ENCODE measurements around the gene ITIH5.

ITIH5 gene

GRCh38 chr10:7545261-7545660 is 121.5 kb downstream of the ITIH5 start:
- no peak overlapping the region for H2BK12ac ChIP-seq (ENCODE audit: low read length)
- H3K9ac ChIP-seq (ENCODE audit: low read depth, low read length, poor library complexity): no peak overlapping the region
- H3K36me3 ChIP-seq (replicated peaks in 1 of 2; ENCODE audit: control insufficient read depth in 2 of 2, insufficient read depth in 2 of 2, low read length in 2 of 2): no peaks in the 10 kb centered on the region
- H2AK5ac ChIP-seq (ENCODE audit: low read depth, low read length): no peak overlapping the region
- H3K4me2 ChIP-seq (ENCODE audit: insufficient read depth, low read length, poor library complexity, severe bottlenecking): no peak overlapping the region
- H3K27me3 ChIP-seq (ENCODE audit: control insufficient read depth in 3 of 3, insufficient read depth in 3 of 3, low read depth in 1 of 3, low read length in 3 of 3): no peaks in the 10 kb centered on the region
- no peak overlapping the region for H2BK120ac ChIP-seq (ENCODE audit: low read depth, low read length)
- H3K9me3 ChIP-seq (replicated peaks in 1 of 2; ENCODE audit: control insufficient read depth in 2 of 2, insufficient read depth in 1 of 2, low read depth in 1 of 2, low read length in 2 of 2): no peaks in the 10 kb centered on the region
- WGBS, 2 donors (ENCODE audit: extremely low coverage in 2 of 2, insufficient read length in 2 of 2, insufficient replicate concordance in 1 of 2): no CpG with 5 or more reads among the region's 4 CpGs
- H3K18ac ChIP-seq (ENCODE audit: low read length): no peak overlapping the region
- no peak overlapping the region for H4K91ac ChIP-seq (ENCODE audit: low read depth, low read length, poor library complexity)
- H4K8ac ChIP-seq (ENCODE audit: low read depth, low read length): no peak overlapping the region
- H2AFZ ChIP-seq (ENCODE audit: low read length): no peak overlapping the region
- H3K27ac ChIP-seq (replicated peaks; ENCODE audit: low read length): no peak overlapping the region
- no peak overlapping the region for H2BK15ac ChIP-seq (ENCODE audit: low read length)
- H3K4me1 ChIP-seq (ENCODE audit: control insufficient read depth in 2 of 2, insufficient read depth in 1 of 2, low read depth in 1 of 2, low read length in 2 of 2): peaks cover 3 to 10% of the 10 kb centered on the region in 2 donors
- H3K4ac ChIP-seq (ENCODE audit: low read length): no peak overlapping the region
- H3K79me1 ChIP-seq (ENCODE audit: low read depth, low read length): no peaks in the 10 kb centered on the region
- H3K23ac ChIP-seq (ENCODE audit: low read depth, low read length, poor library complexity): no peak overlapping the region
- no peak overlapping the region for H3K14ac ChIP-seq (ENCODE audit: low read length)
- no peak overlapping the region for H2BK5ac ChIP-seq (ENCODE audit: low read length)
- H3K4me3 ChIP-seq (ENCODE audit: low read length in 2 of 2): no peak overlapping the region
- no peak for DNase-seq (ENCODE audit: low spot score)

DNA sequence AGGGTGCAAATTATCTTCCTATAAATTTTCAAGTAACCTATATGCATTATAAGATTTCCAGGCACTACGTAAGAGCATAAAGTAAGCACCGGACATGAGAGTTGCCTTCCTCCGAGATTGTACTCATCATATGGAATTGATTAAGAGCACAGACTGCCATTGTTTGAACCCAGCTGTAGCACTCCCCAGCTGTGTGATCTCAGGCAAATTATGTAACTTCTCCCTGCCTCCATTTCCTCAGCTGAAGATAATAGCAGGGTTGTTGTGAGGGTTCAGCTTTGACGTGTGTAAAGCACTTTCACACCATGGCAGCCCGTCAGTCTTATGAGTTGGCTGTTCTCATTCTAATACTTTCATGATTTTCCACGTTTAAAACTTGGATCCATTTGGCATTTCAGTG is 122.6 kb downstream of the ITIH5 start:
- H3K4me1 ChIP-seq (ENCODE audit: control insufficient read depth in 2 of 2, insufficient read depth in 1 of 2, low read depth in 1 of 2, low read length in 2 of 2): peaks cover 3 to 10% of the 10 kb centered on the region in 2 donors
- H3K79me1 ChIP-seq (ENCODE audit: low read depth, low read length): no peaks in the 10 kb centered on the region
- no peak overlapping the region for H3K4me2 ChIP-seq (ENCODE audit: insufficient read depth, low read length, poor library complexity, severe bottlenecking)
- H2BK15ac ChIP-seq (ENCODE audit: low read length): no peak overlapping the region
- H3K4me3 ChIP-seq (ENCODE audit: low read length in 2 of 2): no peak overlapping the region
- no peak overlapping the region for H2BK12ac ChIP-seq (ENCODE audit: low read length)
- H4K8ac ChIP-seq (ENCODE audit: low read depth, low read length): no peak overlapping the region
- no peaks in the 10 kb centered on the region for H3K36me3 ChIP-seq (replicated peaks in 1 of 2; ENCODE audit: control insufficient read depth in 2 of 2, insufficient read depth in 2 of 2, low read length in 2 of 2)
- no peak for DNase-seq (ENCODE audit: low spot score)
- no peak overlapping the region for H4K91ac ChIP-seq (ENCODE audit: low read depth, low read length, poor library complexity)
- H3K23ac ChIP-seq (ENCODE audit: low read depth, low read length, poor library complexity): no peak overlapping the region
- H2AFZ ChIP-seq (ENCODE audit: low read length): no peak overlapping the region
- H3K27me3 ChIP-seq (ENCODE audit: control insufficient read depth in 3 of 3, insufficient read depth in 3 of 3, low read depth in 1 of 3, low read length in 3 of 3): no peaks in the 10 kb centered on the region
- no peak overlapping the region for H3K14ac ChIP-seq (ENCODE audit: low read length)
- H3K27ac ChIP-seq (replicated peaks; ENCODE audit: low read length): no peak overlapping the region
- H2BK5ac ChIP-seq (ENCODE audit: low read length): no peak overlapping the region
- no peak overlapping the region for H3K4ac ChIP-seq (ENCODE audit: low read length)
- no peak overlapping the region for H3K18ac ChIP-seq (ENCODE audit: low read length)
- H3K9ac ChIP-seq (ENCODE audit: low read depth, low read length, poor library complexity): no peak overlapping the region
- no peak overlapping the region for H2BK120ac ChIP-seq (ENCODE audit: low read depth, low read length)
- H2AK5ac ChIP-seq (ENCODE audit: low read depth, low read length): no peak overlapping the region
- H3K9me3 ChIP-seq (replicated peaks in 1 of 2; ENCODE audit: control insufficient read depth in 2 of 2, insufficient read depth in 1 of 2, low read depth in 1 of 2, low read length in 2 of 2): no peaks in the 10 kb centered on the region
- no CpG with 5 or more reads among the region's 6 CpGs for WGBS, 2 donors (ENCODE audit: extremely low coverage in 2 of 2, insufficient read length in 2 of 2, insufficient replicate concordance in 1 of 2)

GRCh38 chr10:7542189-7542914 is 124.4 kb downstream of the ITIH5 start:
- Histone ChIP-seq H2BK5ac (ENCODE audit: low read length) (no peak overlapping the region), H2BK12ac (ENCODE audit: low read length) (no peak overlapping the region), H3K27me3 (ENCODE audit: control insufficient read depth in 3 of 3, insufficient read depth in 3 of 3, low read depth in 1 of 3, low read length in 3 of 3) (no peaks in the 10 kb centered on the region), H2AK5ac (ENCODE audit: low read depth, low read length) (no peak overlapping the region), H3K4me1 (ENCODE audit: control insufficient read depth in 2 of 2, insufficient read depth in 1 of 2, low read depth in 1 of 2, low read length in 2 of 2) (peaks cover 3 to 10% of the 10 kb centered on the region in 2 donors), H3K14ac (ENCODE audit: low read length) (no peak overlapping the region), H2BK120ac (ENCODE audit: low read depth, low read length) (no peak overlapping the region), H3K4me2 (ENCODE audit: insufficient read depth, low read length, poor library complexity, severe bottlenecking) (no peak overlapping the region), H3K36me3 (replicated peaks in 1 of 2; ENCODE audit: control insufficient read depth in 2 of 2, insufficient read depth in 2 of 2, low read length in 2 of 2) (no peaks in the 10 kb centered on the region), H3K9ac (ENCODE audit: low read depth, low read length, poor library complexity) (no peak overlapping the region), H3K27ac (replicated peaks; ENCODE audit: low read length) (no peak overlapping the region), H2BK15ac (ENCODE audit: low read length) (no peak overlapping the region), H2AFZ (ENCODE audit: low read length) (no peak overlapping the region), H3K79me1 (ENCODE audit: low read depth, low read length) (no peaks in the 10 kb centered on the region), H3K9me3 (replicated peaks in 1 of 2; ENCODE audit: control insufficient read depth in 2 of 2, insufficient read depth in 1 of 2, low read depth in 1 of 2, low read length in 2 of 2) (no peaks in the 10 kb centered on the region), H3K4me3 (ENCODE audit: low read length in 2 of 2) (no peak overlapping the region), H4K8ac (ENCODE audit: low read depth, low read length) (no peak overlapping the region), H3K4ac (ENCODE audit: low read length) (no peak overlapping the region), H3K18ac (ENCODE audit: low read length) (peak overlapping the region; percentile 30), H3K23ac (ENCODE audit: low read depth, low read length, poor library complexity) (no peak overlapping the region), H4K91ac (ENCODE audit: low read depth, low read length, poor library complexity) (no peak overlapping the region)
- no CpG with 5 or more reads among the region's 6 CpGs for WGBS, 2 donors (ENCODE audit: extremely low coverage in 2 of 2, insufficient read length in 2 of 2, insufficient replicate concordance in 1 of 2)
- no peak for DNase-seq (ENCODE audit: low spot score)

- H2BK5ac ChIP-seq (ENCODE audit: low read length): no peak overlapping the region
- no peaks in the 10 kb centered on the region for H3K79me1 ChIP-seq (ENCODE audit: low read depth, low read length)
- peaks cover 3 to 10% of the 10 kb centered on the region in 2 donors for H3K4me1 ChIP-seq (ENCODE audit: control insufficient read depth in 2 of 2, insufficient read depth in 1 of 2, low read depth in 1 of 2, low read length in 2 of 2)
- peak overlapping the region; percentile 51 for H2AFZ ChIP-seq (ENCODE audit: low read length)
- H3K4me3 ChIP-seq (ENCODE audit: low read length in 2 of 2): no peak overlapping the region
- no peak for DNase-seq (ENCODE audit: low spot score)
- peak overlapping the region; percentile 70 for H4K8ac ChIP-seq (ENCODE audit: low read depth, low read length)
- no peak overlapping the region for H3K4ac ChIP-seq (ENCODE audit: low read length)
- H3K4me2 ChIP-seq (ENCODE audit: insufficient read depth, low read length, poor library complexity, severe bottlenecking): no peak overlapping the region
- no peak overlapping the region for H2BK120ac ChIP-seq (ENCODE audit: low read depth, low read length)
- H3K27me3 ChIP-seq (ENCODE audit: control insufficient read depth in 3 of 3, insufficient read depth in 3 of 3, low read depth in 1 of 3, low read length in 3 of 3): no peaks in the 10 kb centered on the region
- peak overlapping the region; percentile 30 for H3K18ac ChIP-seq (ENCODE audit: low read length)
- H2BK12ac ChIP-seq (ENCODE audit: low read length): no peak overlapping the region
- H2BK15ac ChIP-seq (ENCODE audit: low read length): no peak overlapping the region
- no peak overlapping the region for H3K9ac ChIP-seq (ENCODE audit: low read depth, low read length, poor library complexity)
- no CpG with 5 or more reads among the region's 22 CpGs for WGBS, 2 donors (ENCODE audit: extremely low coverage in 2 of 2, insufficient read length in 2 of 2, insufficient replicate concordance in 1 of 2)
- no peak overlapping the region for H4K91ac ChIP-seq (ENCODE audit: low read depth, low read length, poor library complexity)
- H3K9me3 ChIP-seq (replicated peaks in 1 of 2; ENCODE audit: control insufficient read depth in 2 of 2, insufficient read depth in 1 of 2, low read depth in 1 of 2, low read length in 2 of 2): no peaks in the 10 kb centered on the region
- no peak overlapping the region for H3K14ac ChIP-seq (ENCODE audit: low read length)
- H3K23ac ChIP-seq (ENCODE audit: low read depth, low read length, poor library complexity): no peak overlapping the region
- no peak overlapping the region for H3K27ac ChIP-seq (replicated peaks; ENCODE audit: low read length)
- no peaks in the 10 kb centered on the region for H3K36me3 ChIP-seq (replicated peaks in 1 of 2; ENCODE audit: control insufficient read depth in 2 of 2, insufficient read depth in 2 of 2, low read length in 2 of 2)
- H2AK5ac ChIP-seq (ENCODE audit: low read depth, low read length): no peak overlapping the region
Measured at GRCh38 chr10:7541137-7542087, 125.4 kb downstream of the ITIH5 start.

All from neuronal stem cell (in vitro differentiated cells).